OCI-LY1 (cell line): ENCODE results near the gene LRIG1.

Experiments
- H2AFZ ChIP-seq: fragments of 200-600 bp; sonication (generic), shearing (Covaris generic); 2 replicates; pipeline ENCODE4 v1.6.0; 2014; ENCODE audit warnings: antibody characterized with exemption, mild to moderate bottlenecking, low read length
- H3F3A ChIP-seq: fragments of 200-600 bp; sonication (generic), shearing (Covaris generic); 2 replicates; pipeline ENCODE4 v1.6.0; 2014; ENCODE audit warnings: mild to moderate bottlenecking, antibody characterized with exemption, low read length, moderate library complexity; ENCODE audit not compliant: insufficient read depth
- H3K27ac ChIP-seq: fragments of 200-600 bp; sonication (generic); 2 replicates; pipeline ENCODE4 v1.5.1; 2014; ENCODE audit warnings: low read length, mixed run types, mild to moderate bottlenecking, low read depth; ENCODE audit not compliant: poor library complexity, severe bottlenecking
- H3K27me3 ChIP-seq: fragments of 200-600 bp; sonication (generic); 2 replicates; pipeline ENCODE4 v1.6.0; 2014; ENCODE audit warnings: antibody characterized with exemption, mild to moderate bottlenecking, low read length, moderate library complexity; ENCODE audit not compliant: insufficient read depth
- H3K36me3 ChIP-seq: fragments of 200-600 bp; sonication (generic); 2 replicates; pipeline ENCODE4 v1.6.1; 2014; ENCODE audit warnings: mild to moderate bottlenecking, antibody characterized with exemption, low read length, moderate library complexity, mixed read lengths; ENCODE audit not compliant: insufficient read depth
- H3K4me1 ChIP-seq: fragments of 200-600 bp; sonication (generic); 2 replicates; pipeline ENCODE4 v1.5.1; 2014; ENCODE audit warnings: mild to moderate bottlenecking, low read length, moderate library complexity; ENCODE audit not compliant: insufficient read depth, severe bottlenecking
- H3K4me2 ChIP-seq: fragments of 200-600 bp; sonication (generic), shearing (Covaris generic); 2 replicates; pipeline ENCODE4 v1.6.1; 2014; ENCODE audit warnings: low read length
- H3K4me3 ChIP-seq: fragments of 200-600 bp; sonication (generic); 2 replicates; pipeline ENCODE4 v1.5.1; 2014; ENCODE audit warnings: low read length, low read depth, mild to moderate bottlenecking, mixed read lengths; ENCODE audit not compliant: poor library complexity, severe bottlenecking
- H3K79me2 ChIP-seq: fragments of 200-600 bp; shearing (Covaris generic); 2 replicates; pipeline ENCODE4 v1.6.1; 2016; ENCODE audit warnings: mixed run types, low read length, mixed read lengths; ENCODE audit not compliant: insufficient read depth
- H3K9ac ChIP-seq: fragments of 200-600 bp; sonication (generic), shearing (Covaris generic); 2 replicates; pipeline ENCODE4 v1.6.1; 2014; ENCODE audit warnings: mild to moderate bottlenecking, low read length, mixed read lengths
- H3K9me2 ChIP-seq: fragments of 200-600 bp; sonication (generic), shearing (Covaris generic); 2 replicates; pipeline ENCODE4 v1.6.1; 2014; ENCODE audit warnings: low read depth, mild to moderate bottlenecking, low read length, mixed read lengths
- H3K9me3 ChIP-seq: fragments of 200-600 bp; shearing (Covaris generic); 2 replicates; pipeline ENCODE4 v1.6.1; 2014; ENCODE audit warnings: low read length, mixed read lengths
- H4K20me1 ChIP-seq: fragments of 200-600 bp; sonication (generic), shearing (Covaris generic); 2 replicates; pipeline ENCODE4 v1.6.0; 2016; ENCODE audit warnings: mild to moderate bottlenecking, low read length; ENCODE audit not compliant: insufficient read depth
- CTCF ChIP-seq: fragments of 200-600 bp; sonication (generic), shearing (Covaris generic); IDR thresholded peaks from 2 replicates; pipeline ENCODE4 v1.5.1; 2017; ENCODE audit warnings: mild to moderate bottlenecking, antibody characterized with exemption, low read length, moderate library complexity, mixed read lengths
- EZH2 ChIP-seq: fragments of 200-600 bp; sonication (generic), shearing (Covaris generic); IDR thresholded peaks from 2 replicates; pipeline ENCODE4 v1.8.0; 2017; ENCODE audit warnings: borderline replicate concordance, mixed run types, mild to moderate bottlenecking, antibody characterized with exemption, low read length, moderate library complexity, mixed read lengths

The LRIG1 gene

GRCh38 chr3:66492672-66493071, 8.2 kb downstream of the LRIG1 start:
- Histone ChIP-seq H3K79me2 (no peaks in the 10 kb centered on the region), H3K27me3 (no peaks in the 10 kb centered on the region), H2AFZ (no peak overlapping the region), H3K9me2 (no peaks in the 10 kb centered on the region), H3K27ac (no peak overlapping the region), H4K20me1 (no peaks in the 10 kb centered on the region), H3K4me1 (peaks cover 6% of the 10 kb centered on the region), H3K4me3 (no peak overlapping the region), H3K9me3 (no peaks in the 10 kb centered on the region), H3K9ac (no peak overlapping the region), H3K36me3 (no peaks in the 10 kb centered on the region), H3K4me2 (no peak overlapping the region), H3F3A (no peaks in the 10 kb centered on the region)
- TF ChIP-seq EZH2, result no peak
- no peak for TF ChIP-seq CTCF

GRCh38 chr3:66492071-66492470, 8.8 kb downstream of the LRIG1 start:
- Histone ChIP-seq H3K4me2 (no peak overlapping the region), H3F3A (no peaks in the 10 kb centered on the region), H3K27me3 (no peaks in the 10 kb centered on the region), H4K20me1 (no peaks in the 10 kb centered on the region), H3K4me1 (peaks cover 6% of the 10 kb centered on the region), H3K79me2 (no peaks in the 10 kb centered on the region), H3K36me3 (no peaks in the 10 kb centered on the region), H3K27ac (no peak overlapping the region), H3K9me2 (no peaks in the 10 kb centered on the region), H3K9ac (no peak overlapping the region), H3K9me3 (no peaks in the 10 kb centered on the region), H3K4me3 (no peak overlapping the region), H2AFZ (no peak overlapping the region)
- TF ChIP-seq EZH2 (no peak), CTCF (no peak)

GRCh38 chr3:66490984-66491383, 9.8 kb downstream of the LRIG1 start:
- no peak overlapping the region for H3K27ac ChIP-seq
- no peaks in the 10 kb centered on the region for H3K36me3 ChIP-seq
- H3K9ac ChIP-seq, result no peak overlapping the region
- H3K4me1 ChIP-seq, result no peaks in the 10 kb centered on the region
- no peak overlapping the region for H3K4me3 ChIP-seq
- H3K9me2 ChIP-seq, result no peaks in the 10 kb centered on the region
- H3K27me3 ChIP-seq, result no peaks in the 10 kb centered on the region
- H3F3A ChIP-seq, result no peaks in the 10 kb centered on the region
- no peaks in the 10 kb centered on the region for H4K20me1 ChIP-seq
- TF ChIP-seq CTCF (no peak), EZH2 (no peak)
- no peaks in the 10 kb centered on the region for H3K9me3 ChIP-seq
- no peak overlapping the region for H3K4me2 ChIP-seq
- no peak overlapping the region for H2AFZ ChIP-seq
- no peaks in the 10 kb centered on the region for H3K79me2 ChIP-seq
